ENCODE data around the gene CACNA1C. TPM values are rescaled to one million over a fixed set of nuclear protein-coding genes. Genes with fewer than 3 reads are reported as not detected.

Gene CACNA1C
- total and polyA plus RNA-seq, 4 donors, result 14.8 to 22.2 (median 18.3) TPM

- DNase-seq (ENCODE audit: low read depth in 4 of 6, low spot score in 6 of 6), result peak; percentile 74 to 94 (median 78)
- H3K36me3 ChIP-seq (ENCODE audit: control insufficient read depth, insufficient read depth, low read length), result no peaks in the 10 kb centered on the region
- WGBS (ENCODE audit: insufficient coverage), result 10% methylated on average over 42 of the region's 47 CpGs
- H3K27me3 ChIP-seq (ENCODE audit: control insufficient read depth, insufficient read depth, low read length), result no peaks in the 10 kb centered on the region
- peak overlapping the region; percentile 38 for H3K4me3 ChIP-seq (ENCODE audit: low read depth, low read length)
- H3K4me1 ChIP-seq (ENCODE audit: control insufficient read depth, insufficient read depth, low read length), result peaks cover 8% of the 10 kb centered on the region
- no peaks in the 10 kb centered on the region for H3K9me3 ChIP-seq (ENCODE audit: control insufficient read depth, insufficient read depth, low read length)
- H3K27ac ChIP-seq (ENCODE audit: low read depth, low read length), result no peak overlapping the region
These were observed 18.0 kb upstream of the CACNA1C start for GRCh38 chr12:2034633-2035430.

- peaks cover 8% of the 10 kb centered on the region for H3K4me1 ChIP-seq (ENCODE audit: control insufficient read depth, insufficient read depth, low read length)
- peak overlapping the region; percentile 38 for H3K4me3 ChIP-seq (ENCODE audit: low read depth, low read length)
- H3K36me3 ChIP-seq (ENCODE audit: control insufficient read depth, insufficient read depth, low read length), result no peaks in the 10 kb centered on the region
- DNase-seq (ENCODE audit: low read depth in 4 of 6, low spot score in 6 of 6), result peak in 1 of 6 donors; percentile 62
- H3K27me3 ChIP-seq (ENCODE audit: control insufficient read depth, insufficient read depth, low read length), result no peaks in the 10 kb centered on the region
- 57% methylated on average over 4 of the region's 15 CpGs for WGBS (ENCODE audit: insufficient coverage)
- H3K9me3 ChIP-seq (ENCODE audit: control insufficient read depth, insufficient read depth, low read length), result no peaks in the 10 kb centered on the region
- no peak overlapping the region for H3K27ac ChIP-seq (ENCODE audit: low read depth, low read length)
These were observed 17.2 kb upstream of the CACNA1C start for GRCh38 chr12:2035431-2036055.

- H3K4me1 ChIP-seq (ENCODE audit: control insufficient read depth, insufficient read depth, low read length), result peaks cover 8% of the 10 kb centered on the region
- DNase-seq (ENCODE audit: low read depth in 4 of 6, low spot score in 6 of 6), result no peak
- no peaks in the 10 kb centered on the region for H3K9me3 ChIP-seq (ENCODE audit: control insufficient read depth, insufficient read depth, low read length)
- no peaks in the 10 kb centered on the region for H3K27me3 ChIP-seq (ENCODE audit: control insufficient read depth, insufficient read depth, low read length)
- no peak overlapping the region for H3K4me3 ChIP-seq (ENCODE audit: low read depth, low read length)
- H3K27ac ChIP-seq (ENCODE audit: low read depth, low read length), result no peak overlapping the region
- H3K36me3 ChIP-seq (ENCODE audit: control insufficient read depth, insufficient read depth, low read length), result no peaks in the 10 kb centered on the region
These were observed 13.8 kb upstream of the CACNA1C start for GRCh38 chr12:2039034-2039433.

GRCh38 chr12:2043054-2043453, 9.7 kb upstream of the CACNA1C start:
- Histone ChIP-seq H3K4me3 (ENCODE audit: low read depth, low read length) (no peak overlapping the region), H3K36me3 (ENCODE audit: control insufficient read depth, insufficient read depth, low read length) (no peaks in the 10 kb centered on the region), H3K9me3 (ENCODE audit: control insufficient read depth, insufficient read depth, low read length) (no peaks in the 10 kb centered on the region), H3K27me3 (ENCODE audit: control insufficient read depth, insufficient read depth, low read length) (no peaks in the 10 kb centered on the region), H3K4me1 (ENCODE audit: control insufficient read depth, insufficient read depth, low read length) (no peaks in the 10 kb centered on the region), H3K27ac (ENCODE audit: low read depth, low read length) (no peak overlapping the region)
- DNase-seq (ENCODE audit: low read depth in 4 of 6, low spot score in 6 of 6), result no peak
- no CpG with 5 or more reads among the region's 2 CpGs for WGBS (ENCODE audit: insufficient coverage)

- no peak for DNase-seq (ENCODE audit: low read depth in 4 of 6, low spot score in 6 of 6)
- no peaks in the 10 kb centered on the region for H3K4me1 ChIP-seq (ENCODE audit: control insufficient read depth, insufficient read depth, low read length)
- no peaks in the 10 kb centered on the region for H3K27me3 ChIP-seq (ENCODE audit: control insufficient read depth, insufficient read depth, low read length)
- no peaks in the 10 kb centered on the region for H3K36me3 ChIP-seq (ENCODE audit: control insufficient read depth, insufficient read depth, low read length)
- 91% methylated on average over 6 of the region's 6 CpGs for WGBS (ENCODE audit: insufficient coverage)
- no peak overlapping the region for H3K4me3 ChIP-seq (ENCODE audit: low read depth, low read length)
- no peaks in the 10 kb centered on the region for H3K9me3 ChIP-seq (ENCODE audit: control insufficient read depth, insufficient read depth, low read length)
- no peak overlapping the region for H3K27ac ChIP-seq (ENCODE audit: low read depth, low read length)
These were observed 8.6 kb upstream of the CACNA1C start for GRCh38 chr12:2044165-2044564.

GRCh38 chr12:2046957-2047356, 5.8 kb upstream of the CACNA1C start:
- no peak for DNase-seq (ENCODE audit: low read depth in 4 of 6, low spot score in 6 of 6)
- no CpG with 5 or more reads among the region's 4 CpGs for WGBS (ENCODE audit: insufficient coverage)
- H3K27me3 ChIP-seq (ENCODE audit: control insufficient read depth, insufficient read depth, low read length), result no peaks in the 10 kb centered on the region
- no peaks in the 10 kb centered on the region for H3K36me3 ChIP-seq (ENCODE audit: control insufficient read depth, insufficient read depth, low read length)
- no peaks in the 10 kb centered on the region for H3K9me3 ChIP-seq (ENCODE audit: control insufficient read depth, insufficient read depth, low read length)
- H3K27ac ChIP-seq (ENCODE audit: low read depth, low read length), result no peak overlapping the region
- H3K4me1 ChIP-seq (ENCODE audit: control insufficient read depth, insufficient read depth, low read length), result peaks cover 3% of the 10 kb centered on the region
- no peak overlapping the region for H3K4me3 ChIP-seq (ENCODE audit: low read depth, low read length)

GRCh38 chr12:2047752-2048151, 5.0 kb upstream of the CACNA1C start:
- Histone ChIP-seq H3K4me3 (ENCODE audit: low read depth, low read length) (no peak overlapping the region), H3K36me3 (ENCODE audit: control insufficient read depth, insufficient read depth, low read length) (no peaks in the 10 kb centered on the region), H3K27me3 (ENCODE audit: control insufficient read depth, insufficient read depth, low read length) (no peaks in the 10 kb centered on the region), H3K27ac (ENCODE audit: low read depth, low read length) (no peak overlapping the region), H3K4me1 (ENCODE audit: control insufficient read depth, insufficient read depth, low read length) (peaks cover 6% of the 10 kb centered on the region), H3K9me3 (ENCODE audit: control insufficient read depth, insufficient read depth, low read length) (no peaks in the 10 kb centered on the region)
- 95% methylated on average over 7 of the region's 7 CpGs for WGBS (ENCODE audit: insufficient coverage)
- DNase-seq (ENCODE audit: low read depth in 4 of 6, low spot score in 6 of 6), result no peak

- no peak for DNase-seq (ENCODE audit: low read depth in 4 of 6, low spot score in 6 of 6)
- Histone ChIP-seq H3K36me3 (ENCODE audit: control insufficient read depth, insufficient read depth, low read length) (no peaks in the 10 kb centered on the region), H3K27me3 (ENCODE audit: control insufficient read depth, insufficient read depth, low read length) (peaks cover 3% of the 10 kb centered on the region), H3K27ac (ENCODE audit: low read depth, low read length) (no peak overlapping the region), H3K4me3 (ENCODE audit: low read depth, low read length) (no peak overlapping the region), H3K4me1 (ENCODE audit: control insufficient read depth, insufficient read depth, low read length) (peaks cover 15% of the 10 kb centered on the region), H3K9me3 (ENCODE audit: control insufficient read depth, insufficient read depth, low read length) (no peaks in the 10 kb centered on the region)
- WGBS (ENCODE audit: insufficient coverage), result 50% methylated on average over 1 of the region's 8 CpGs
These were observed 2.9 kb upstream of the CACNA1C start for GRCh38 chr12:2049604-2050540.

- no peaks in the 10 kb centered on the region for H3K36me3 ChIP-seq (ENCODE audit: control insufficient read depth, insufficient read depth, low read length)
- no peaks in the 10 kb centered on the region for H3K9me3 ChIP-seq (ENCODE audit: control insufficient read depth, insufficient read depth, low read length)
- peak overlapping the region; percentile 8 for H3K27ac ChIP-seq (ENCODE audit: low read depth, low read length)
- 6% methylated on average over 52 of the region's 52 CpGs for WGBS (ENCODE audit: insufficient coverage)
- H3K4me1 ChIP-seq (ENCODE audit: control insufficient read depth, insufficient read depth, low read length), result peaks cover 20% of the 10 kb centered on the region
- H3K4me3 ChIP-seq (ENCODE audit: low read depth, low read length), result peak overlapping the region; percentile 41
- peaks cover 3% of the 10 kb centered on the region for H3K27me3 ChIP-seq (ENCODE audit: control insufficient read depth, insufficient read depth, low read length)
- peak in 2 of 6 donors; percentile 70 to 91 for DNase-seq (ENCODE audit: low read depth in 4 of 6, low spot score in 6 of 6)
These were observed 826 bp upstream of the CACNA1C start for GRCh38 chr12:2051700-2052621.
